HG02798 (cell line): ENCODE data around the gene SYPL1.
A peak's percentile ranks its signal among the peaks of the same experiment; 100 is the strongest.
"Not testable (repeated sequence)": the region's sequence is repeated elsewhere in the genome, so short reads cannot be mapped to it uniquely, and the experiment has no call there.

ENCODE experiments used
- ATAC-seq: cut with Tn5 transposase; IDR thresholded peaks from one replicate; pipeline ENCODE4 v1.9.1; 2021; ENCODE audit warnings: mild to moderate bottlenecking; ENCODE audit not compliant: unreplicated experiment, poor library complexity

The SYPL1 gene

DNA sequence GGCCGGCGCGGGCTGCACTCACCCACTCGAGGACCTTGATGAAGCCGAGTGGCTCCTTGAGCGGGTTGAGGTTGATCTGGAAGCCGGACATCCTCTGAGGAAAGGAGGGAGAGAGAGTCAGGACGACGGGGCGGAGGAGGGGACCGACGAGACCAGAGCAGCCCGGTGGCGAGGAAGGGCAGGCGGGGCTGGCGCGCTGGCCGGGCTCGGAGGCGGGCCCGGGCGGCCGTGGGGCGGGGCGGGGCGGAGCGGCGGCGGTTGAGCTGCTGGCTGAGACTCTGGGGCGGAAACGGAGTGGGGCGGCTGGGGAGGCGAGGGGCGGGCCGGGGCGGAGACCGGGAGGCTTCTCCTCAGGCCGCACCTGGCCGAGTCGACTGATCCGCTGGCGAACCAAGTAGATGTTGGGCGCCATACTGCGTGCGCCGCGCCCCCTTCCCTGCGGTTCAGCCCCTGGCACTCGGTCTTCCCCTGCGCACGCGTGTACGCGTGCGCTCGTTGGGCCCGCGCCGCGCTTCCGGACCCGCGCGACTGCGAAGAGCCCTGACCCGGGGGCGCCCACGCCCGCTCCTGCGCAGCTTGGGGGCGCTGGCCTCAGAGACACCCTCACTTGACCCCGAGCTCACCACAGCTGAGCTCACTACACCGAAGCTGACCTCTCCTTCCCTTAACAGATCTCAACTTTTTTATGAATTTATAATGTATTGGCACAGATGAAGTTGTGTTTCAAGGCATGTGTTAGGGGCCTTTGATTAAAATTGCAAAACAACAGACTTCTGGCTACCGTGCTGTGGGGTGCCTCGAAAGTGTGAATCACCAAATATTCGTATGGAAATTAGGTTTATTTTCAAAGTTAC is at the start of gene SYPL1:
TSS of gene SYPL1 (minus strand) at position 195 of the 854 bp plus-strand sequence. CDS start at position 91, 104 bp downstream.
- ATAC-seq: peak; percentile 86

DNA sequence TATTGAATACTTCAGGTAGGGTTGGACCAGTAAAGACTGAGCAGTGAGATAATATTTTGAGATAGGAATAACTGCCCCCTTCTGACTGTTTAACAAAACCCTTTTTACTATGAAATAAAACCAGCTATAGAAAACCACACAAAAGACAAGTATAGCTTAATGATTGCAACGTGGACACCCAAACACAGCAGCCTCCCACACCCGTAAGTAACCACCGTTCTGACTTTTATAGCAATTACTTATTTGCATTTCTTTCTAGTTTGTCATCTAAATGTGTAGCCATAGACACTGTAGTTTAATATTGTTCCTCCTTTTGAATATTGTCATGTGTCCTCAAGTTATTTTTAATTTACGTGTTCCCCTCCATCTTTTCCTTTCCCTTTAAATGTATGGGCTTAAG is 42.9 kb upstream of the SYPL1 start:
- no peak for ATAC-seq

DNA sequence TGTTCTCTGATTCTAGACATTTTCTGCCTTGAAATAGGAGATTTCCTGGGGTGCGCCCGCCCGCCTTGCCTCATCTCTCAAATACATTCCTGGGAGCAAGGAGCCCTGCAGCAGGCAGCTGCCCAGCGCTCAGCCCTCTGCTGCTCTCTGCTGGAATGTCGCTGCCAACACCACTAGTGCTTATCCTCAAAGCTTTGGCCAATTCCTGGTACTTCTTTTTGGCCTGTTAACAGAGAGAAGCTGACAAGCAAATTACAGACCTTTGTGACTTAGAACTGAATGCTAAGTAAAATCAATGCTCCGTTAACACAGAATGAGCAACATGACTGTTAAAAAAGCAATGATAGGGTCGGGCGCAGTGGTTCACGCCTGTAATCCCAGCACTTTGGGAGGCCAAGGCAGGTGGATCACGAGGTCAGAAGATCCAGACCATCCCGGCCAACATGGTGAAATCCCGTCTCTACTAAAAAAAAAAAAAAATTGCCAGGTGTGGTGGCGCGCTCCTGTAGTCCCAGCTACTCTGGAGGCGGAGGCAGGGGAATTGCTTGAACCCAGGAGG is 41.9 kb upstream of the SYPL1 start:
- ATAC-seq: peak; percentile 77

DNA sequence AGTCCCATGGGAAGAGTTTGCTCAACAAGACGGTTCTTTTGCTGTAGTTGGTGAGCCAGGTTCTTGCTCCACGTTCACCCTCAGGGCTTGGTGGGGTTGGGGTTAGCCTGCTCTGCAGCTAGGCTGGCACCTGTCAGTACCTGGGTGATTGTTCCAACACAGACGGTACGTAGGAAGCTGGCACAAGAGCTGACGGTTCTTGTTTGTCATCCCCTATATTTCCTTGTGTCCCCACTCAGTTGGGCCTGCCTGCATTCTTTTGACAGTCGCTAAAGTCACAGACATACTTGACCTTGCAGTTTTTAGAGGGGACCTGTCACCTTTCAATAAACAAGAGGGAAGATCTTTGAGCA is 40.2 kb upstream of the SYPL1 start:
- ATAC-seq: no peak

DNA sequence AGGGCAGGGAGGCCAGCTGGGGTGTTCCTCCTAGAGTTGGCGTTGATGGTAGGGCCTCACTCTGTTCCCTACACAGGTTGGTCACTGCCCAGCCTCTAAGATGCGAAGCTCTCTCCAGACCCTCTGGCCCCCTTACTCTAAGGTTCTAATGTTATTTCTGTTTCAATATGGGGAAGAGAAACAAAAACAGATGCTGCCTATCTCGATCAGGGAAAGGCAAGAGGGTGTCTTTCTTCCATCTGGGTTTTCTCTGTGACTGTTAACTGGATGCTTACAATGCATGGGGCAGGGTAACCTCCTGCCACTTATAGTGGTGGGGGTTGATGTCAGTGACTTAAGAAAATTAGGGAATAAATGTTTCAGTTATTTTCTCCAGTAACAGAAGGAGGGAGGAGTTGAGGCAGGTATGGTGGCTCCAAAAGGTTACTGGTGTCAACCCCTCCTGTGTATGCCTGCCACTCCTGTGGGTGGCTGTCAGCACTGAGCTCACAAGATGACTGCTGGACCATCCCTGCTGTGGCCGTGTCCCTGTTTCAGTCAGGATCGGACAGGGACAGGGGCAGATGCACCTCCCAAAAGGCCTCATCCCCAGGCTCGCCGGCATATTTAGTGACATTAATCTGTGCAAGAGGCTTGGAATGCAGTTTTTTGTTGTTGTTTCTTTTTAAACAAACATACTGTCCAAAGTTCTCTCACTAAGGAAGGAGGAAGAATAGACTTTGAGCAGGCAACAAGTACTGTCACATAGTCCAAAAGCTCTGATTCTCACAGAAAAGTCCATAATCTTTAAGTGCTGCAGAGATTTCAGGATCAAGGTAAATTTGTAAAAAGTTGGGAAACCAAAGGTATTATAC is 39.6 kb upstream of the SYPL1 start:
- no peak for ATAC-seq

GRCh38 chr7:106143711-106144337 is 31.7 kb upstream of the SYPL1 start:
- ATAC-seq: no peak

DNA sequence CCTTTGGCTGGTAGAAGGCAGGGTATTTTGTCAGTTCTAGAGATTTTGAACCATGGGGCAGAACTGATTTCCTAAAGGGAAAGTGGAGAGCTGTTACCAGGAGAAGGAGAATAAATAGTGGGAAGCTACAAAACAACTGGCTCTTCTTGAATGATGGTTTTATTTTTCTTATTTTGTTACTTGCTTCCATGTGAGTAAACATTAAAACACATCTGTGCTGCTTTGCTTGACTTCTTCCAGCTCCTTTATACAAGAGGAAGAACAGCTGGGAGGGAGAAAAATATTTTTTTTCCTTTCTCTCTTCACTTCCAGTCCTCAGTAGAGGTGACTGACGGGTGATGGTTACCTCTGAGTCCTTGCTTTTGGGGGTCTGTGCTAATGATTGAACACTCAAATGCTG is 30.0 kb upstream of the SYPL1 start:
- ATAC-seq: no peak

- no peak for ATAC-seq
Measured at GRCh38 chr7:106140406-106141173, 28.5 kb upstream of the SYPL1 start.

GRCh38 chr7:106139265-106140251 is 27.4 kb upstream of the SYPL1 start:
- ATAC-seq: no peak

GRCh38 chr7:106138776-106139175 is 26.7 kb upstream of the SYPL1 start:
- ATAC-seq: no peak

- not testable (repeated sequence) for ATAC-seq
Measured at GRCh38 chr7:106138181-106138580, 26.1 kb upstream of the SYPL1 start.

- no peak for ATAC-seq
Measured at GRCh38 chr7:106134241-106134640, 22.1 kb upstream of the SYPL1 start.

DNA sequence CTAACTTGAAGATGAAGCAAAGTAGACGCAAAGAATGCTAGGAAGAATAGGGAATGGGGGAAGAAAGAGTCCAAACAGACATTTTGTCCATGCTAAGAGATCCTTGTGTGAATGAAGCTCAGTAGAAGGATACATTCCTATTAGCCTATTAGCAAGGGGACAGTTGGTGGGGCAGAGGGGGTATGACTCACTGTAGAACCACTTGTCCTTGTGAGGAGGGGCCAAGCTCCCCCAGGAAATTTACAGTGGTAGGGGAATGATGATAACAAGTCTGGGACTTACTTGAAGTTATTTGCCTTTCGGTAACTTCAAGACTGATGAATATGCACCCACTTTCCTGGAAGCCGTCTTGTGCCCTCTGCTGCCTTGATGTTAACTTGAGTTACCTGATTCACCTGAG is 17.2 kb upstream of the SYPL1 start:
- ATAC-seq: no peak

DNA sequence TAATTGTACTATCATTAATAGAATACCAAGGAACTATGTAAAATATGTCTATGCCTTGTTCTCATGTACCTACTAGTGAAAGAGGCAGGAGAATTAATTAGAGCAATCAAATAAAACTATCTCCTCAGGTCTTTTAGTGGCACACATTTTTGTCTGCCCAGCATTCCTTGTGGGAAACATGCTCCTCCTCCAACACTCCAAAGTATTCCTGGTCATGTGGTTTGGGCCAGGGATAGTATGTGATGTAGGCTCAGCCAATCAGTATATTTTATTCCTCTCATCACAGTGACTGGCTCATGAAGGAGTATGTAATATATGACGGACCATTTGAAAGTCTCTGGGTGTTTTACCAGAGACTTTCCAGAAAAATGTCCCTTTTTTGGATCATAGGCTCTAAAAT is 16.7 kb upstream of the SYPL1 start:
- ATAC-seq: no peak

GRCh38 chr7:106127984-106128780 is 16.1 kb upstream of the SYPL1 start:
- no peak for ATAC-seq

GRCh38 chr7:106126170-106126938 is 14.2 kb upstream of the SYPL1 start:
- no peak for ATAC-seq

DNA sequence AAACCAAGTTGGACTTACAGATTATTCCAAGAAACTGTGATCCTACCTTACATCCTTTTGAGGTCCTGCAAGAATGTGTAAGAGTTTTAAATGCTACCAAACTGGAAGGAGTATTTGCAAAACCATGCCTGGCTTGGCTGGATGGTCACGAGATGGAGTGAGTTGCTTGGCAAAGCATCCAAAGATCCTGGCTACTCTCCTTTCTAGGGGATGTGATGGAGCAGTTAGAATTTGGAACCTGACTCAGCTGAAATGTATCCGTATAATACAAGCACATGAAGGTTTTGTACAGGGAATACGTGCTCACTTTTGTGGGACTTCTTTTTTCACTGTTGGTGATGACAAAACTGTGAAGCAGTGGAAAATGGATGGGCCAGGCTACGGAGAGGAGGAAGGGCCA is 13.3 kb upstream of the SYPL1 start:
- ATAC-seq: no peak
